ENCODE measurements around the gene DDHD1. TPM values are rescaled to one million over a fixed set of nuclear protein-coding genes. Genes with fewer than 3 reads are reported as not detected.

DDHD1 gene
- total RNA-seq, 1 experiment from 2014 or later: 15.7 TPM

- no peak overlapping the region for H3K27ac Mint-ChIP-seq
- H3K4me2 ChIP-seq (ENCODE audit: insufficient read depth, insufficient read length, low read length): no peak overlapping the region
- no peak overlapping the region for H2AFZ ChIP-seq (ENCODE audit: low read length)
- no peak for TF ChIP-seq CTCF (conservative IDR thresholded peaks at IDR 0.05)
- H2BK5ac ChIP-seq (ENCODE audit: insufficient read length, low read length): no peak overlapping the region
- H3K79me2 ChIP-seq (ENCODE audit: insufficient read depth, low read length): no peaks in the 10 kb centered on the region
- no peaks in the 10 kb centered on the region for H3K9me3 Mint-ChIP-seq
- H3K9ac ChIP-seq (ENCODE audit: extremely low read depth, insufficient read length, low read length): no peak overlapping the region
- H3K9me3 ChIP-seq (ENCODE audit: control insufficient read depth, low read depth, low read length): no peaks in the 10 kb centered on the region
- H3K4me3 Mint-ChIP-seq: no peak overlapping the region
- WGBS (ENCODE audit: extremely low coverage, insufficient read length, low lambda C conversion rate): no CpG with 5 or more reads among the region's 1 CpG
- no peaks in the 10 kb centered on the region for H4K20me1 ChIP-seq (ENCODE audit: control insufficient read depth, insufficient read depth, insufficient read length)
- no peak overlapping the region for H2BK20ac ChIP-seq (ENCODE audit: low read depth, low read length, poor library complexity, severe bottlenecking)
- H3K4me1 ChIP-seq (ENCODE audit: insufficient read depth, low read length): no peaks in the 10 kb centered on the region
- no peak overlapping the region for H3K4ac ChIP-seq (ENCODE audit: low read depth, low read length)
- no peak overlapping the region for H2BK12ac ChIP-seq (ENCODE audit: insufficient read length, low read depth, low read length)
- no peaks in the 10 kb centered on the region for H3K79me1 ChIP-seq (ENCODE audit: insufficient read depth, low read depth, low read length, poor library complexity, severe bottlenecking)
- H2BK15ac ChIP-seq (ENCODE audit: low read depth, low read length): no peak overlapping the region
- no peak overlapping the region for H4K91ac ChIP-seq (ENCODE audit: insufficient read length, low read depth, low read length)
- no peak overlapping the region for H3K27ac ChIP-seq (ENCODE audit: insufficient read length, low read depth, low read length)
- no peak overlapping the region for H4K5ac ChIP-seq (ENCODE audit: insufficient read length, low read depth, low read length)
- no peaks in the 10 kb centered on the region for H3K27me3 ChIP-seq (ENCODE audit: insufficient read depth, low read length)
- no peak overlapping the region for H3T11ph ChIP-seq (ENCODE audit: low read length)
- no peak overlapping the region for H3K14ac ChIP-seq (ENCODE audit: insufficient read depth, low read length)
- H4K8ac ChIP-seq (replicated peaks; ENCODE audit: insufficient read length, low read depth, low read length): no peak overlapping the region
- no peaks in the 10 kb centered on the region for H3K23me2 ChIP-seq (ENCODE audit: insufficient read length, low read depth, low read length, poor library complexity, severe bottlenecking)
- no peak for DNase-seq
- H2AK5ac ChIP-seq (ENCODE audit: insufficient read length, low read length): no peak overlapping the region
- no peaks in the 10 kb centered on the region for H3K4me1 Mint-ChIP-seq
- H2BK120ac ChIP-seq (ENCODE audit: low read depth, low read length, poor library complexity, severe bottlenecking): no peak overlapping the region
- no peak overlapping the region for H3K18ac ChIP-seq (ENCODE audit: insufficient read length, low read depth, low read length)
- H3K27me3 Mint-ChIP-seq (ENCODE audit: low read depth): no peaks in the 10 kb centered on the region
- H3K56ac ChIP-seq (ENCODE audit: insufficient read length, low read depth, low read length): no peak overlapping the region
- H3K36me3 Mint-ChIP-seq (ENCODE audit: insufficient read depth in 1 of 3, low read depth in 3 of 3): no peaks in the 10 kb centered on the region; a peak in 1 of 7 replicates
- no peak overlapping the region for H3K23ac ChIP-seq (ENCODE audit: insufficient read length, low read depth, low read length)
Observed at GRCh38 chr14:52992236-52992870, 160.8 kb downstream of the DDHD1 start.
